Germinal center (tissue), 1 donor: ENCODE results near the gene INTS2.
"Not testable (repeated sequence)": the region's sequence is repeated elsewhere in the genome, so short reads cannot be mapped to it uniquely, and the experiment has no call there.

Experiments used
- DNase-seq: peaks from one replicate; pipeline ENCODE4 v3.0.0; 2012; ENCODE audit warnings: mixed read lengths, low spot score

Gene INTS2

GRCh38 chr17:61846761-61847375 is 80.9 kb downstream of the INTS2 start:
- DNase-seq: no peak

GRCh38 chr17:61846088-61846487 is 81.7 kb downstream of the INTS2 start:
- no peak for DNase-seq

- no peak for DNase-seq
Measured at GRCh38 chr17:61843435-61843834, 84.3 kb downstream of the INTS2 start.

- no peak for DNase-seq
Measured at GRCh38 chr17:61842899-61843298, 84.9 kb downstream of the INTS2 start.

GRCh38 chr17:61839300-61839786 is 88.4 kb downstream of the INTS2 start:
- DNase-seq: no peak

GRCh38 chr17:61837175-61838051 is 90.4 kb downstream of the INTS2 start:
- peak; percentile 44 for DNase-seq

GRCh38 chr17:61836266-61837174 is 91.3 kb downstream of the INTS2 start:
- no peak for DNase-seq

- DNase-seq: no peak
Measured at GRCh38 chr17:61835606-61836005, 92.2 kb downstream of the INTS2 start.

- no peak for DNase-seq
Measured at GRCh38 chr17:61834610-61835009, 93.2 kb downstream of the INTS2 start.

- DNase-seq: no peak
Measured at GRCh38 chr17:61833536-61834193, 94.1 kb downstream of the INTS2 start.

- no peak for DNase-seq
Measured at GRCh38 chr17:61832463-61832862, 95.3 kb downstream of the INTS2 start.

GRCh38 chr17:61831099-61831498 is 96.7 kb downstream of the INTS2 start:
- no peak for DNase-seq

- no peak for DNase-seq
Measured at GRCh38 chr17:61828694-61829093, 99.1 kb downstream of the INTS2 start.

- DNase-seq: no peak
Measured at GRCh38 chr17:61827649-61828395, 100.0 kb downstream of the INTS2 start.

- DNase-seq: not testable (repeated sequence)
Measured at GRCh38 chr17:61826866-61827265, 100.9 kb downstream of the INTS2 start.

- DNase-seq: not testable (repeated sequence)
Measured at GRCh38 chr17:61826198-61826597, 101.6 kb downstream of the INTS2 start.

- DNase-seq: no peak
Measured at GRCh38 chr17:61825448-61826137, 102.2 kb downstream of the INTS2 start.

- DNase-seq: no peak
Measured at GRCh38 chr17:61822326-61823285, 105.2 kb downstream of the INTS2 start.

GRCh38 chr17:61821655-61822054 is 106.1 kb downstream of the INTS2 start:
- DNase-seq: no peak
